Measurements from ENCODE around the gene TUBA1C.
A peak's percentile ranks its signal among the peaks of the same experiment; 100 is the strongest.
"Not testable (repeated sequence)": the region's sequence is repeated elsewhere in the genome, so short reads cannot be mapped to it uniquely, and the experiment has no call there.

TUBA1C gene

DNA sequence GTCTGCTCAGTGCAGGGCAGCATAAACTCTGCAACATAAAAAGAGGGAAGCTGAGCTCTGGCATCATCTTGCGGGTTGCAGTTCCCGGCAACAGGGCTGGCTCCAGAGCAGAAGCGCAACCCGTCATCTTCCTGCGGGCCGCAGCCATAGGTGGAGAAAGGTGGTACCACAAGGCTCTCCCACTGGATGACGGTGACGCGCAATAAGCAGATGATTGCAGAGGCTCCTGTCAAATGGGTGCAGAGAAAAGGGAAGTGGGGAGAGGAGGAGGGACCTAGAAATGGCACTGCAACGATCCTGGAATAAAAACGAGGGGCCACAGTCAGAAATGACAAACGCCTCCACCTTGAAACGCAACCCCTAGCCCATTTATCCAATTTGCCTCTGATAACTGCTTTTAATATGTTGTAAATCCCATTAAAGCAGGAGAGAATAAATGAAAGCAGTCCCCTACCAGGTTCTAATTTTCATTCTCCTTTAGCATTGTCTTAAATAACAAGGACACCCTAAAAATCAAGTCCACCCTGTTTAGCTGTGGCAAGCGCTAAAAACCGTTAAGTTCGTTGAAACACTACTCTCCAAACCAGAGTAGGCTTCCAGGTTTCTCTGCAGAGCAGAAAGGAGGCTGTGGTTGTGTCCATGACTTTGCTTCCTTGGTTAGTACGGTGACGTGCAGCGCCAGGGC is 30.9 kb upstream of the TUBA1C start:
- peak overlapping the region; percentile 82 for H3K27ac ChIP-seq
- TF ChIP-seq CTCF (conservative IDR thresholded peaks at IDR 0.05): no peak

DNA sequence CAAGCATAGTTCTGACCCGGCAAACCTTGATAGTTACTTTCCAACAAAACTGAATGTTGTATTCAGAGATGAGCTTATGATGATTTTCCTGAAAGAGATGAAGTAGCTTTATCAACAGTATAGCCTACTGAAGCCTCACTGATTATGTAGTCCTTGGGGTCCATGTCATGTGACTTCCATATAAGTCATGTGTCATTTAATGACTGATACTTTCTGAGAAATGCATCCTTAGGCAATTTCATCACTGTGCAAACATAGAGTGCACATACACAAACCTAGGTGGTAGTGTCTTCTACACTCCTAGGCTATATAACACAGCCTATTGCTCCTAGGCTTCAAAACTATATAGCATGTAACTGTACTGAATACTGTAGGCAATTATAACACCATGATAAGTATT is 28.5 kb upstream of the TUBA1C start:
- no peak for TF ChIP-seq CTCF (conservative IDR thresholded peaks at IDR 0.05)
- H3K27ac ChIP-seq: no peak overlapping the region

- TF ChIP-seq CTCF (conservative IDR thresholded peaks at IDR 0.05): no peak
- H3K27ac ChIP-seq: no peak overlapping the region
These were observed 21.3 kb upstream of the TUBA1C start for GRCh38 chr12:49243631-49244030.

DNA sequence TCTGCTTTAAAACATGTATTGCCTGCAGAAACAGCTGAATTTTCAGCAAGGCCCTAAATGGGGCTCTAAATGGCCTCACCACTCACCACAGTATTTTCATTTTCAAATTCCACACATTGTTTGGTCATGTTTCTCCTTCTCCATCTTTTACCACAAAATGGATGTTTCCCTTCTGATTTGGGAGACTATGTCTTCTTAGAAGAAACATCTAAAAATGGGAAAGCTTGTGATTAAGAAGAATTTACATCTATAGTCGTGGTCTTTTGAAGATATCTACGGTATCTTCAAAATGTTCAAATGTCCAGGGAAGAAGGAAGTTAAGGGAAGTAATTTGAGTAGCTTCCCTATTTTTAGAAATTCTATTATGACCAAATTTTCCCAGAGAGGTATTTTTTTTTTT is 20.7 kb upstream of the TUBA1C start:
- TF ChIP-seq CTCF (conservative IDR thresholded peaks at IDR 0.05): no peak
- H3K27ac ChIP-seq: no peak overlapping the region

DNA sequence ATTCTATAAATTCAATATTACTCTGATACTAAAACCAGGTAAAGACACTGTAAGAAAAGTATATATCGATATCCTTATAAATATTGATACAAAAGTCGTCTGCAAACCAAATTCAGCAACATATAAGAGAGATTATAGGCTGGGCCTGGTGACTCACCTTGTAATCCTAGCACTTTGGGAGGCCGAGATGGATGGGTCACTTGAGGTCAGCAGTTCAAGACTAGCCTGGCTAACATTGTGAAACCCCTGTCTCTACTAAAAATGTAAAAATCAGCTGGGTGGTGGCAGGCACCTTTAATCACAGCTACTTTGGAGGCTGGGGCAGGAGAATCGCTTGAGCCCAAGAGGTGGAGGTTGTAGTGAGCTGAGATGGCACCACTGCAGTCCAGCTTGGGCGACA is 13.5 kb upstream of the TUBA1C start:
- no peak for TF ChIP-seq CTCF (conservative IDR thresholded peaks at IDR 0.05)
- H3K27ac ChIP-seq: no peak overlapping the region

GRCh38 chr12:49253033-49253623 is 11.8 kb upstream of the TUBA1C start:
- no peak overlapping the region for H3K27ac ChIP-seq
- no peak for TF ChIP-seq CTCF (conservative IDR thresholded peaks at IDR 0.05)

DNA sequence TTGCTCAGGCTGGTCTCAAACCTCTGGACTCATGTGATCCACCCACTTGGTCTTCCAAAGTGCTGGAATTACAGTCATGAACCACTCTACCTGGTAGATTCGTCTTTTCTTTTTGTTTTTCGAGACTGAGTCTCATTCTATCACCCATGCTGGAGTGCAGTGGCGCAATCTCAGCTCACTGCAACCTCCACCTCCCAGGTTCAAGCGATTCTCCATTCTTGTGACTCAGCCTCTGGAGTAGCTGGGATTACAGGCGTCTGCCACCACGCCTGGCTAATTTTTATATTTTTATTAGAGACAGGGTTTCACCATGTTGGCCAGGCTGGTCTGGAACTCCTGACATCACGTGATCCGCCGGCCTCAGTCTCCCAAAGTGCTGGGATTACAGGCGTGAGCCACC is 9.4 kb upstream of the TUBA1C start:
- H3K27ac ChIP-seq: not testable (repeated sequence)

DNA sequence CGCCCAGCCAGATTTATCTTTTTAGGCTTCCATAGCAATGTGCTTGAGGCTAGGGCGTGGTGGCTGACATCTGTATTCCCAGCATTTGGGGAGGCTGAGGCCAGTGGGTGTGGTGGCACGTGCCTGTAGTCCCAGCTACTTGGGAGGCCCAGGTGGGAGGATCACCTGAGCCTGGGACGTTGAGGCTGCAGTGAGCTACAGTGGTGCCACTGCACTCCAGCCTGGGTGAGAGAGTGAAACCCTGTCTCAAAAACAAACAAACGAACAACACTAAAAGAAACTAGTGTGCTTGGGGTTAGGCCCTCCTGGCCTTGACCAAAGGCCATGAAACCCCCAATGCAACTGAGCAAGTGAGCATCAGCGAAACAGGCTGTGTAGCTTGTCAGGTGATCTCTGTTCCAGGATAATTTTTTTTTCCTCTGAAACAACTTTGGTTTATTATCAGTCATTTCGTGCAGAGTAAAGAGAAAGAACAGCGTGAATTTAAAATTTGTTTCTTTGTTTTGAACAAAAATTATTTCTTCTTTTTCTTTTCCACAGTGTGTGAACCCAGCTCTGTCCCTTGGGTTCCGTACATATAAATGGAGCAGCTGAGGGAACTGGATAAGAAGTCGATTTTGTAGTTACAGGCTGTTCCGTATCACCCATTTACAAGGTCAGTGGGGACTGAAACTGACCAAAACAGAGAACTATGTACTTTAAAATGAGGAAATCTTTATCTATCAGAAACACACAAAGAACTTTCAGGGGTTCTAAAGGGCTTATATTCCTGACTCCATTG is 8.8 kb upstream of the TUBA1C start:
- TF ChIP-seq CTCF (conservative IDR thresholded peaks at IDR 0.05): no peak
- H3K27ac ChIP-seq: no peak overlapping the region

DNA sequence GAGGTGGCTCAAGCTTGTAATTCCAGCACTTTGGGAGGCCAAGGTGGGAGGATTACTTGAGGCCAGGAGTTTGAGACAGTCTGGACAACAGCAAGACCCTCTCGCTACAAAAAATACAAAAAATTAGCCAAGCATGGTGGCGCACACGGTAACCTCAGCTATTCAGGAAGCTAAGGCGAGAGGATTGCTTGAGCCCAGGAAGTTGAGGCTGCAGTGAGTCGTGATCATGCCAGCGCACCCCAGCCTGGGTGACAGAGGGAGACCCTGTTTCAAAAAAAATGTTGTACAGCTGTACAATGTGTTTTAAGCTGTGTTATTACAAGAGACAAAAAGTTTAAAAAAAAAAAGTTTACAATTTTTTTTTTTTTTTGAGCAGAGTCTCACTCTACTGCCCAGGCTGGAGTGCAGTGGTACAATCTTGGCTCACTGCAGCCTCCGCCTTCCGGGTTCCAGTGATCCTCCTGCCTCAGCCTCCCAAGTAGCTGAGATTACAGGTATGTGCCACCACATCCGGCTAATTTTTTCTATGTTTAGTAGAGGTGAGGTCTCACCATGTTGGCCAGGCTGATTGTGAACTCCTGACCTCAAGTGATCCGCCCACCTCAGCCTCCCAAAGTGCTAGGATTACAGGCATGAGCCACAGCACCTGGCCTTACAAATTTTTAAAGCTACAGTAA is 7.2 kb upstream of the TUBA1C start:
- H3K27ac ChIP-seq: not testable (repeated sequence)

Measured in VCaP (cell line).